ENCODE measurements around the gene ZSWIM5.

GRCh38 chr1:45213892-45214291 lies 7.5 kb upstream of the ZSWIM5 start:
- TF ChIP-seq CTCF (tag by site-specific recombination; IDR thresholded peaks at IDR 0.05) (no peak), PBX3 (CRISPR knock-in tag; IDR thresholded peaks at IDR 0.05) (no peak), REST (tag by site-specific recombination; IDR thresholded peaks at IDR 0.05) (no peak), ZNF521 (tag by site-specific recombination; IDR thresholded peaks at IDR 0.05) (no peak), ZNF10 (tag by site-specific recombination; IDR thresholded peaks at IDR 0.05) (no peak), ZBTB7A (tag by site-specific recombination; IDR thresholded peaks at IDR 0.05; ENCODE audit: low read depth) (no peak), ZNF510 (tag by site-specific recombination; IDR thresholded peaks at IDR 0.05; ENCODE audit: insufficient replicate concordance) (no peak), ZNF423 (tag by site-specific recombination; IDR thresholded peaks at IDR 0.05) (no peak), PATZ1 (tag by site-specific recombination; IDR thresholded peaks at IDR 0.05) (no peak), SALL2 (tag by site-specific recombination; IDR thresholded peaks at IDR 0.05; ENCODE audit: borderline replicate concordance) (no peak), ZNF19 (tag by site-specific recombination; IDR thresholded peaks at IDR 0.05; ENCODE audit: low read depth) (no peak), YY2 (tag by site-specific recombination; IDR thresholded peaks at IDR 0.05) (no peak)

All from HEK293 (cell line).